Astrocyte of the hippocampus (primary cell): ENCODE measurements around the gene ARHGAP24.
"Not testable (repeated sequence)": the region's sequence is repeated elsewhere in the genome, so short reads cannot be mapped to it uniquely, and the experiment has no call there.

ENCODE experiments used
- DNase-seq: peaks from one replicate; pipeline ENCODE4 v3.0.0; 2011; ENCODE audit warnings: low read depth, low spot score

ARHGAP24 gene

DNA sequence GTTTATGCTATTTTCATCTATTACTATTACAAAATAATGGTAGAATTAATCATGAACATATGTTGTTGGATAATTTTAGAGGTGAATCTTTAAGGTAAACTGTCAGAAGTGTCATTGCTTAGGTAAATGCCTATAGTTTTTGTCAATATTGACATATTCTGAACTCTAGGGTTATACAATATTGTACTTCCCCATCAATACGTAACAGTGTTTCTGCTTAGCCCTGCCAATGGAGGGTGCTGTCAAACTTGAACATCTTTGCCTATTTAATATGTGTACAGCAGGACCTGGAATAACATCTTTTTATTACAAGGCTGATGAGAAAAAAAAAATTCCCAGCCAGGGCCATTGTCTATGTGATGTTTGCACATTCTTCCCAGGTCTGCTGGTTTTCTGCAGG is 40.8 kb downstream of the ARHGAP24 start:
- DNase-seq = no peak

DNA sequence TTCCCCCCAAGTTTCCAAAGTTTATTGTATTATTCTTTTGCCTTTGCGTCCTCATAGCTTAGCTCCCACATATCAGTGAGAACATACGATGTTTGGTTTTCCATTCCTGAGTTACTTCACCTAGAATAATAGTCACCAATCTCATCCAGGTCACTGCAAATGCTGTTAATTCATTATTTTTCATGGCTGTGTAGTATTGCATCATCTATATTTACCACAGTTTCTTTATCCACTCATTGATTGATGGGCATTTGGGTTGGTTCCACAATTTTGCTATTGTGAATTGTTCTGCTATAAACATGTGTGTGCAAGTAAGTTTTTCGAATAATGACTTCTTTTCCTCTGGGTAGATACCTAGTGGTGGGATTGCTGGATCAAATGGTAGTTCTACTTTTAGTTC is 43.6 kb downstream of the ARHGAP24 start:
- not testable (repeated sequence) for DNase-seq

DNA sequence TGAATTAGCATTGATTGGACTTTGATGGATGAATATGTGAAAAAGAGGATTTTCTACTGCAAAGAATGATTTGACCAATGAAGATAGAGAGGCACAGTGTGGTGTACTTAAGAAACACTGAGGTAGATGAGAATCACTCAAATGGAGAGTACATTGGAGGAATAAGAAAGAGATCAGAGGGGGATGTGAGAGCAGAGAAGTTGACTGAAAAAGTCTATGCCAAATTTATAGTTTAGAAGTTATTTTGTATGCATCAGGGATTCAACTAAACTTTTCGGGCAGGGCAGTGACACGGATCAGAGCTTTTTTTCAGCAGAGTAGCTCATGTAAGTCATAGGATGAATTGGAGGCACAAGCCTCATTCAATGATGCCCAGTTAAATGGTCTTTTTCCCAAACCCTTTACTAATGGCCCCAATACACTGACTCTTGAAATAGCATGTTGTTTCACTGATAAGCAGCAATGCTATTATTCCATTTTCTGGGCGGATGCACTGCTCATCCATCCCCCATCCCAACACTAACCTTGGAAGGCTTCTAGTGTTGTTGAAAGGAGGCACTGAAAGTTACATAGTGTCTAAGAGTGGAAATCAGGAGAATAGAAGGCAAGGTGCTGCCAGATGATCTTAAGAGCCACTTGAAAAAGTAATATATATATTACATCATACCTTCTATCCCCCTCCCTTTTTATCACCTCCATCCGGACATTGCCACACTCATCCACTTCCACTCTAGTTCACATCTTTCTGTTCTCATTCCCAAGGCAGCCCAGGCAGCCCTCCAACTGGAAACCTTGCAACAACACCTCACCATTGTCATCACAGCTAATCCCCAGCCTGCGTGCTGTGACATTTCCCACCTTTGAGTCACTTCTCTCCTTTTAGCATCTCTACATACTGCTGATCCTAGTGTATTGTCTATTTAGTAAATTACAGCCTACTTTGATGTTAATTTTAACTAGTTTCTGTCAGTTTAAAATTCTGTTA is 46.1 kb downstream of the ARHGAP24 start:
- peak; percentile 25 for DNase-seq

- no peak for DNase-seq
Observed at GRCh38 chr4:85522277-85522676, 47.3 kb downstream of the ARHGAP24 start.

- DNase-seq = peak; percentile 66
Observed at GRCh38 chr4:85522836-85523235, 47.9 kb downstream of the ARHGAP24 start.

- DNase-seq = no peak
Observed at GRCh38 chr4:85527815-85528214, 52.9 kb downstream of the ARHGAP24 start.

- DNase-seq = no peak
Observed at GRCh38 chr4:85531560-85532341, 56.8 kb downstream of the ARHGAP24 start.

GRCh38 chr4:85534120-85534519 is 59.2 kb downstream of the ARHGAP24 start:
- no peak for DNase-seq

GRCh38 chr4:85543832-85544231 is 68.9 kb downstream of the ARHGAP24 start:
- DNase-seq = peak; percentile 70

GRCh38 chr4:85544751-85545150 is 69.8 kb downstream of the ARHGAP24 start:
- DNase-seq = no peak

DNA sequence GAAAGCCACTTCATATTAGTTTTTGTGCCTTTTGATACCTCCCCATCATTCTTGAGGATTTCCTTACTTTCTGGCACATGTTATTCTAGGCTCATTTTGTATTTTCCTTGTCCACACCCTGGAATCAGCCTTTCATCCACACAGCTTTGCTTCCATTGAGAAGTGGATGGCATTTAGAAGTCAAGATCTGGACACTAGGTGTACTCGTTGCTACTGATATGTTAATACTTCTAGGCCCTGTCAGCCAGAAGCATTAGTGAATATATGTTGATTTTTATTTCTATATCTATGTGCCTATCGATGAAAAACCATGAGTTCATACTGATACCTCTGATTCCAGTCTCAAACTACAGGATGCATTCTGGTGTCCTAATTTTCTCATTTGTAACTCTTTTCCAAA is 73.2 kb downstream of the ARHGAP24 start:
- DNase-seq = no peak

DNA sequence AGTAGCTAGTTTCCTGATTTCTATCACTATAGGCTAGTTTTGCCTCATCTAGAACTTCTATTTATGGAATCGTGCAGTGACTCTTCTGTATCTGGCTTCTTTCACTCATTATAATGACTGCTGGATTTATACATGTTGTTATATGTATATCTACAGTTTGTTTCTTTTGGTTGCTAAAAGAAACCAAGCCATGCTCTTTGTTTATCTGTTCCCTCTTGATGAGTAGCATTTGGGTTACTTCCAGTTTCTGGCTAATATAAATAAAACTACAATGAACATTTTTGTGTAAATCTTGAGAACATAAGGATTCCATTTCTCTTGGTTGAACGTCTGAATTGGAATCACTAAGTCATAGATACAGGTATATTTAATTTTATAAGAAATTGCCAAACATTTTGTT is 73.9 kb downstream of the ARHGAP24 start:
- DNase-seq = no peak

- no peak for DNase-seq
Observed at GRCh38 chr4:85555206-85555605, 80.3 kb downstream of the ARHGAP24 start.

GRCh38 chr4:85556283-85556682 is 81.3 kb downstream of the ARHGAP24 start:
- DNase-seq = no peak

GRCh38 chr4:85557016-85557901 is 82.3 kb downstream of the ARHGAP24 start:
- DNase-seq = no peak

DNA sequence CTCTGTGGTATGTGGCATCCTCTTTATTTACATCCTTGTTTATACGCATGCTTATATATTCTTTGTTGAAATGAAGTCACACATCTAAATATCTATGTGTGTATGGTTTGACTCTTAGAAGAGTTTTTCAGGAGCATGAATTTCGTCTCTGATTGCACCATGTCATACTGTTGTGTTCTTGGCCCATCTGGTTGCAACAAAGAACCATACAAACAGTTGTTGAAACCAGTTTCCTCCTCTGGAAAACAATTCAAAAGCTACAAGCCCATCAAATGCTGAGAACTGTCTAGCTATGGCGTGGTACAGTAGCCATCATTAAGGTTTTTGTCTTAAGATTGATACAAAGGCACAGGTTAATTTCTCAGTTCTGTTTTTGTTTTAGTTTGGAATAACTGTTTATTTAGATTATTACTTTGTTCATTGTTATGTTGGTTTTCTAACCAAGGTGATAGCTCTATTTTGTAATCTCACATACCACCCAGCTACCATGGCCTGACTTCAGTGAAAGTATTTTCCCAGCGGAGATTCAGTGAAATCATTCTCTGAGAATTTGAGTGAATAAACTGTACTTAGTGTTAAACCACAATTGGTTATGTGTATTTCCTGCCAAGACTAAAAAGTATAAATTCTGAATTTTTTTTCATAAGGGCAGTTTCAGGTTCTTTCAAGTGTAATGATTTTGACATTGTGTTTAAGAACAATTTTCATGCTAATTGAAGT is 91.0 kb downstream of the ARHGAP24 start:
- peak; percentile 72 for DNase-seq

GRCh38 chr4:85569730-85570299 is 94.9 kb downstream of the ARHGAP24 start:
- peak; percentile 16 for DNase-seq

DNA sequence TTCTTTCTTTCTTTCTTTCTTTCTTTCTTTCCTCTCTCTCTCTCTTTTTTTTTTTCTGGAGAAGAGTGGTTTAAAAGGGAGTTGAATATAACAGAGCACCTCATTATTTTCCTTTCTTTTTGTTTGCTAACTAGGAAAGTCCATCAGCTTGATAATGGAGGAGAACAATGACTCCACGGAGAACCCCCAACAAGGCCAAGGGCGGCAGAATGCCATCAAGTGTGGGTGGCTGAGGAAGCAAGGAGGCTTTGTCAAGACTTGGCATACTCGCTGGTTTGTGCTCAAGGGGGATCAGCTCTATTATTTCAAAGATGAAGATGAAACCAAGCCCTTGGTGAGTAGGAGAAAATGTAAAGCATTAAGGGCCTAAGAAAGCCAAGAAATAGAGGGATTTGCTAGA is 95.4 kb downstream of the ARHGAP24 start:
- no peak for DNase-seq

DNA sequence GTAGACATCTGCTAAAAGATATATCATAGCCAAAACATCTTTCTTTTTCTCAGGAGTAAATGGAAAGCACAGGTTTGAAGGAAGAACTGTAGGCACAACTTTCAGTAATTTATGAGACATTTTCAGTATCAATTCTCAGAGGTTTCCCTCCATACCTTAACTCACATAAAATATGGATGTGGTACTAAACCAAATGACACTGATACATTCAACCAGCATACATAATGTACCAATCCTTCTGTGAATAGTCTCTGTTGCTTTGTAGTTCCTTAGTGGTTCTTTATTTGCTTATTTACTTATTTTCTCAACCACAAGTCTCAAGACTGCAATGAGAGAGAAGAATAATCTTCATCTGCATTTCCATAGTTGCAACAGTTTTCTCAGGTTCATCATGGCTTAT is 96.1 kb downstream of the ARHGAP24 start:
- DNase-seq = no peak

DNA sequence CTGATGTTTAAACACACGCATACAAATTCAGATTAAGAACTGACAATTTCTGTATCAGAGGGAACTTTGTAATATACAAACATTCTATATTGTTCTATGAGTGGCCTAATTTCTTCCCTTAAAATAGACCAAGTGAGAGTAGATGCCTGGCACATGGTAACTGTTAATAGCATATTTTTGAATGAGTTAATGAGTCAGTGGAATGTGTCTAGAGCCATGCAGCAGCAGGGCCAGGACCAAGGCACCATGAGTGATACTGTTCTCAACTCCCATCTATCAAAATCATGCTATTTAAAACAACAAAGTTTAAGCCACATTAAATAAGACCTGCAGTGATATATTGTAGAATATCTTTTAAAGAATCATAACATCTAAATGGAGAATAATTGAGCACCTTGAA is 98.3 kb downstream of the ARHGAP24 start:
- no peak for DNase-seq

DNA sequence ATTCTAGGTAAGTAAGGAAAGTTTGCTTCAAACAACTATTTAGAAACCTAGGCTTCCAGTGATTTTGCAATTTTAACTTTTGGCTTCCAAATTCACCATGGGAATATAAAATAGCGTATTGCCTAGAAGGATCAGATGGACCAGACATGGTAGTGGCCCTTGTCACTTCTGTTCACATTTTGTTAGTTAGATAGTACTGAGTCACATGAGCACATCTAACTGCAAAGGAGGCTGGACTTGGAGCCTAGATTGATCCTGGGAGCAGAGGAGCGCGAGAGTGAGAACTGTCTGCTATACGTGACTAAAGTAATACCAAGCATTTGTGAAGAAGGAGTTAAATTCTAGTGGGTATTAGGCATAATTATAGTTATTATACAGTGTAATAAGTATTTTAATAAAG is 102.4 kb downstream of the ARHGAP24 start:
- no peak for DNase-seq
